NAMALWA (cell line): ENCODE results near the gene PACSIN1.

ENCODE experiments used
- DNase-seq: peaks from one replicate; pipeline ENCODE4 v3.0.0-alpha.2; 2015; ENCODE audit warnings: low spot score

PACSIN1 gene

DNA sequence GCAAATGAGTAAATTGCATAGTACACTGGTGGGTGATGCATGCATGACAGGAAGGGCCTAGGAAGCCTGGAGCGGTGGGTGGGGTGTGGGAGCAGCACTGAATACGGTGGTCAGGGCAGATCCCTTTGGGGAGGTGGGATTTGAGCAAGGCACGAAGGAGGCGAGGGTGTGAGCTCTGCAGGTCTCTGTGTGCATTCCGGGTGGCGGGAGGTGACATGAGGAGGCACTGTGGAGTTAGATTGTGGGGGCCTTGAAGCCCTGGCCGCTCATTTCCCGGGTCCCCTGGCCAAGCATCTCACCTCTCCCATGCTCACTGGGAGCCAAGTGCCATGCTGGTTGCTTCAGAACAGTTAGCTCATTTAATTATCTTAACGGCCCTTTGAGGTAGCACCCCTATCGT is 96.5 kb downstream of the PACSIN1 start:
- no peak for DNase-seq

DNA sequence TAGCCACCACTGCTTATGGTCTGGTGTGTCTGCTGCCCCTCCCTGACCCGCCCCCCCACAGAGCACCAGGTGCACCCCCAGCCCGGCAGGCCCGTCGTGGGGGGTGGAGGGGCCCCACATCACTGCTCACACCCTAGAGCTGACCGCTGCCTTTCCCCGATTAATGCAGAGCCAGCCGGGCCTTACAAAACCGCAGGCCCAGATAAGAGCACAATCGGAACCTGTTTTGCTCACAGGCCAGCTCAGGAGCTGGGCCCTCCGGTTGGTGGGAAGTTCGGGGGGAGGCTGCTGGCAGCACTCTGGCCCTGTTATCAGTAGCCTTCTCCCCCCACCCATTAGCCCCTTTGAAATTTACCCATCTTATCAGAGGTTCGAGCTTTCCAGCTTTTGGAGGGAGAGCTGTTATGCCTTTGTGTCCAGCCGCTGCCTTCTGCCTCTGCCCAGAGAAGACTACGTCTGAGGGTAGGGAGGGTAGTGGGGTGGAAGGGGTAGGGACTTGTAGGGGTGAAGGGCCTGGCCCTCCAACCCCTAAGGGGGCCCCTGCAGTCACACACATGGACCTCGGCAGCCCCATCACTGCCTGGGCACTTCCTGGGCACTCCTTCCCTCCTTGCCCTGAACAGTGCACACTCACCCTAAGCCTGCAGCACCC is 97.1 kb downstream of the PACSIN1 start:
- no peak for DNase-seq

DNA sequence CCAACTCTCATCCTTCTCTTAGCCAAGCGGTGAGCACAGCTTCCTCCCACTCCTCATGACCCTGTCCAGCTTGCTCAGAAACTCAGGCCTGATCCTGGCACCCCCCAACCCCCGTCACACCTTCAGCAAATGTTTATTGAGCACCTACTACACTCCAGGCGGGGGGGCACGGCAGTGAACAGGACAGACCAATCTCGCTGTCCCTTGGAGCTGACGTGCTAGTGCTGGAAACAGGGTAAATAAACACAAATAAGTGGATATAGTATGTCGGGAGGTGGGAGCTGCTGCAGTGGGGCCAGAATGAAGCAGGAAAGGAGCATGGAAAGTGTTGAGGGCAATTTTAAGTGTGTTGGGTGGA is 97.6 kb downstream of the PACSIN1 start:
- no peak for DNase-seq

DNA sequence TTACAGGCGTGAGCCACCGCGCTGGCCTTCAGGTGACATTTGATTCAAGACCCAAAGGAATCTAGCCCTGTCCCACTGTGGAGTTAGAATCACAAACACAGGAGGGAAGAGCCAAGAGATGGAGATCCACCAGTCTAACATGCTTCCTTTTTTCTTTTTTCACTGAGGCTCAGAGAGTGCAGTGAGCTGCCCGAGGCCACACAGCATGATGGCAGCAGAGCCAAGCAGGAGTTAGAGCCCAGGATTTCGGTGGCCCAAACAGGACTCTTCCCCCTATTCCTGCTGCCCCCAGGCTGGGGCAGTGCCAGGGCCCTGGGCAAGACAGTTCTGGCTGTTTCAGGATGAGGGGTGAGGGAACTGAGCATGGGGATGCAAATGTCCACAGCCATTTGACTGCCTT is 98.3 kb downstream of the PACSIN1 start:
- no peak for DNase-seq

DNA sequence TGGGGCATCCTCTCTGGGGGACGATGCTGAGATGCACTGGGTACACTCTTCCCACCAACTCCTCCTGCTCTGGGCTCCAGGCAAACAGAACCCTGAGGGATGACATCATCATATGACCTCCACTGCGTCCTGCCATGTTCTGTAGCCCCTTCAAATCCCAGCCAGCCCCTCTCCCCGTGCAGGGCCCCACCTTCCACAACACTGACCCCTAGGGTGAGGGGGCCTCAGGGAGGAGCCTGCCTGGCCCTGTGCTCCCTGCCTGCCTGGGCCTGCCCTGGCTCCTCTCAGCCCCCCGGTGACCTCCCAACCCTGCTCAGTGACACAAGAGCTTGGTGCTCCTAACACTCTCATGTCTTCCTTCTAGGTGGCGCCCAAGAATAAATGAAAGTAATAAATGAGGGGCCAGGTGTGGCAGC is 99.9 kb downstream of the PACSIN1 start:
- no peak for DNase-seq

DNA sequence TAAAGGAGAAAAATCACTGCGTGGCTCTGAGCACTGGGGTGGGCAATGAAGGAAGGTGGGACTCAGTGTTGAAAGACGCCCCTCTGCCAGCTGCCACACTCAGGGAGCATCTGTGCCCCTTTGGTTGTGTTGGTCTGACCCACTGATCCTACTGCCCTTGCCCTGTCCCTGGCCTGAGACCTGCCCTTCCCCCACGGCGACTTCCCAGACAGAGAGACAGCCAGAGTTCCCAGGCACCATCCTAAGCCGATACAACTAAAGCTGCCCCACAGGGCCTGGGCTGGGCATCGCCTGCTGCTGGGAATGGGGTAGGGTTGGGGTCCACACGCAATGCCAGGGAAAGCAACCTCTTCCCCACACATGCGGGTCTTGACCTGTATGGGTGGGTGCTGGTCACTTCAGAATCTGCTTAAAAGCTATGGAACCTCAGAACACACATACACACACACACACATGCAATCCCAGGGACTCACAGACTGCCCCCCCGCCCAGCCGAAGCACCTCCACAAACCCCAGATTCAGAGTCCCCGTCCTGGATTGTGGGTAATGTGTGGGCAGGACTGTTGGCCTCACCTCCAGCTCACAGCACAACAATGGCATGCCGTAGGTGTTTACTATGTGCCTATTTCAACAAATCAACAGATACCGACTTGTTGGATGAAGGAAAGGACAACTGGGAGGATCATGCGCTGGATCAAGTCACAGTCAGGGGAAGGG is 101.1 kb downstream of the PACSIN1 start:
- no peak for DNase-seq

DNA sequence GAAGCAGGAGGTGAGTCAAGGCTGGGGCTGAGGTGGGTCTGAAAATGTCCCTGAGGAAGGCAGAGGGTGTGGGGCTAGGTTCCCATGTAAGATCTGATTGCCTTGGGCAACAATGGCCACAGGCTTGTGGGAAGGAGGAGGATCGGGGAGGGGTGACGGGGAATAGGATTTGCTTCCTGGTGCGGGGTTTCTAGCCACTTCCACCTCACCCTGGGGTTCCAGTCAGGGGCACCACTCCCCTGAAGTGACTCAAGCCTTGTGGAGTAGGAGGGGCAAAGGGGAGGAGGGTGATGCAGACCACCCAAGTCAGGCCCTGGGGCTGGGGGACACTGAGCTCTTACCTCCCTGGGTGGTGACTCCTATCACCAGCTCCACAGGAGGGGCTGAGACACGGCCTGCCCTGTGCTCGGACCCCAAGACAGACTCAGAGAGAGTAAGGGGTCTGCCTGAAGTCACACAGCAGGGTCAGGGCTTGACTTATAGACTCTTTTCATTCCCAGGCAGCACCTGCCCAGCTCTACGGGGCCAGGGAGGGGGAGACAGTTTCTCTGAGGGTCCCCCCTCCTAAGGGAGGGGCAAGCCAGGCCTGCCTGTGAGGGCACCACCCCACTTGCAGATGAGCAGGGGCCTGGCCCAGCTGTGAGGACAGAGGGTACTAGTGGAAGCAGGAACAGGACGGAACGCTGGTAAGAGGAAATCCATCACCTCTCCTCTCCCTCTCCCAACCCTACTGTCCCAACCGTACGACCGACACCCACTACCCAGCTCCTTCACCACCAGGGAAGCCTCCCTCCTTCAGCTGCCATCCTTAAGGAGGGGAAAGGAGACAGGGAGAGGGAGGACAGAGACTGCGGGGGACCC is 102.7 kb downstream of the PACSIN1 start:
- DNase-seq: no peak

DNA sequence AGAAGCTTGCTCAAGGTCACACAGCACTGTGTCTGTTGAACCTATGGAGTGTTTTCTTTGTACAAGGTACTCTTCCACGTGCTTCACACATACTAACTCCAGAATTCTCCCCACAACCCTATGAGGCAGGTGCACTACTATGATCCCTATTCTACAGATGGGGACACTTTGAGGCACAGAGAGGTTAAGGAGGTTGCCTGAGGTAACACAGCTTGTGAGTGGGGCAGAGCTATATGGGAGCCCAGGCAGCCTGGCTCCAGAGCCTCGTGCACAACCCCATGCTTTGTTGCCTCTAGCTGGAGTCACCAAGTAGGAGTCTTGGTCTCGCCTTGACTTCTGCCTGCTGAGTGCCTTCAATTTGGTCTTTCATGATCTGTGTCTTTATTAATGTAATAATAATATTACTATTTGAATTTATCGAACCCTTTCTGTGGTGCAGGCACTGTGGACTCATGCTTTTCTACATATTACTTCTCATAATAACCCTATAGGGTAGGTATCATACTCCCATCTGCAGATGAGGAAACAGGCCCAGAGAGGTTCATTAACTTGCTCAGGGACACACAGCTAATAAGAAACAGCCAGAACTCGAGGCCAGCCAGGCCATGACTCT is 103.6 kb downstream of the PACSIN1 start:
- DNase-seq: no peak

DNA sequence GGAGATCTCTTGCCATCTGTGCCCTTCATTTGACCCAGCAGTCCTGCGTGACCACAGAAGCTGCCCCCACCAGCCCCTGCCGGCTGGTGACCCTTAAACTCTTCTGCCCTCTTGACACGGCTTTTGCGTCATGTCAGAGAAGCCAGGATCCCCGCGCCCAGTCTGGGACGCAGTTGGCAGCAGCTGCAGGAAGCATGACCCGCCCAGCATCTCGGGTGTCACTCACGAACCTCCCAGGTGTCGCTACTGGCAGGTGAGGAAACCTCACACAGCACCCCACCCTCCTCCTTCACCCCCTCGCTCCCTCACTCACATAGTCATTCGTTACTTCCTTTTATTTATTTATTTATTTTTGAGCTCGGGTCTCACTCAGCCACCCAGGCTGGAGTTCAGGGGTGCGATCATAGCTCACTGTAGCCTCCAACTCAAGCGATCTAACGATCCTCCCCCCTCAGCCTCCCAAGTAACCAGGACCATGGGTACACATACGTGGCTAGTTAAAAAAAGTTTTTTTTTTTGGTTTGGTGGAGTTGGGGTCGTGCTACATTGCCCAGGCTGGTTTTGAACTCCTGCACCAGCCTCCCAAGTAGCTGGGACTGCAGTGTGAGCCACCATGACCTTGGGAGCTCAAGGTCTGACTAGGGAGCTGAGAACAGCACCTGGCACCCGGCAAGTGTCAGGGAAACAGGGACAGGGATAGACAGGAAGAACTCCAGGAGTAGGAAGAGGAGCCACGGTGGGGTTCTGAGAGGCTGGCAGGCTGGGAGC is 104.4 kb downstream of the PACSIN1 start:
- no peak for DNase-seq

DNA sequence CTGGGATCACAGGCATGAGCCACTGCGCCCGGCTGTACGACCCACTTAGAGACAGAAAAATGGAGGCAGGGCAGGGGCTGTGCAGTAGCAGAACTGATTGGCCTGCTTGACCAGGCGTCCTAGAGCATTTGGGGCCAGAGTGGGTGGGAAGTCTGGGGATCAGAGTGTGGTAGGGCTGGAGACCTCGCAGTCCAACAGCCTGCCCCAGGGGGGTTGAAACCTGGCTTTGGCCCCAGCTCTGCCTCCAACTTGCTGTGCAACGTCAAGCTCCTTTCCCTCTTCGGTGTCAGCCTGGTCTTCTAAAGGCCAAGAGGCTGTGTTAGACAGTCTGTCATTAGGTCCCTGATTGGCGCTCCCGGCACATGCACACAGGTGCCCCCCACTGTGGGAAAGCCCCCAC is 105.5 kb downstream of the PACSIN1 start:
- no peak for DNase-seq

DNA sequence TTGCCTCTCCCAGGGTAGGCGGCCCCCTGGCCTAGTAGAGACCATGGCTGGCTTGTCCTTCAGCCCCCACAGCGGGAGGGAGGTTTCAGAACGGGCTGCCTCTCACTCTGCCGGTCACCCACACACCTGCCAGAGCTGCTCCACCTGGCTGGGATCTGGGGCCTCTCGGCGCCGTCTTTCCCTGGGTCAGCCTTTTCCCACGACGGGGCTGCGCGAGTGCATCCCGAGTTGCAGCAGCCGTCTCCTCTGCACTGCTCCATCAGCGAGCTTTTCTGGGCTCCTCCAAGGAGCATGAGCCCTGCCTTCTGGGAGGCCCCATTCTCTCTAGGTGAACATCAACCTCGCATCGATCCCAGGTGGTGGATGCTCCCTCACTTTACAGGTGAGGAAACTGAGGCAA is 106.1 kb downstream of the PACSIN1 start:
- no peak for DNase-seq

DNA sequence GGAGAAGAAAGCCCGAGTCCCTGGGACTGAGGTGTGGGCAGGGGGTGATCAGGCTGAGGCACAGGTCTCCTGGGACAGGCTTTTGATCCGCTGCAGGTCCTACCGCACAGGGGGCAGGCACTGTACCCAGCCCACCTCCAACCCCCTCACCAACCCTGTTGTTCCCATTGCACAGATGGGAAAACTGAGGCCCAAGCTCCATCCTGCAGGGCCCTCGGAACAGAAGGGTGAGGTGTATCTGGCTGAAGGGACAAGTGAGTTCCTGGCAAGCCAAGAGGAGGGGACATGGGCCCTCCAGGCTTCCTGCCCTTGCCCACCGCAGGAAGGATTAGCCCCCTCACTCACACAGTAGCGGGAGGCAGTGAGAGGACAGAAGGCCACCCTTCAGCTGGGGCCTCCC is 106.7 kb downstream of the PACSIN1 start:
- no peak for DNase-seq

DNA sequence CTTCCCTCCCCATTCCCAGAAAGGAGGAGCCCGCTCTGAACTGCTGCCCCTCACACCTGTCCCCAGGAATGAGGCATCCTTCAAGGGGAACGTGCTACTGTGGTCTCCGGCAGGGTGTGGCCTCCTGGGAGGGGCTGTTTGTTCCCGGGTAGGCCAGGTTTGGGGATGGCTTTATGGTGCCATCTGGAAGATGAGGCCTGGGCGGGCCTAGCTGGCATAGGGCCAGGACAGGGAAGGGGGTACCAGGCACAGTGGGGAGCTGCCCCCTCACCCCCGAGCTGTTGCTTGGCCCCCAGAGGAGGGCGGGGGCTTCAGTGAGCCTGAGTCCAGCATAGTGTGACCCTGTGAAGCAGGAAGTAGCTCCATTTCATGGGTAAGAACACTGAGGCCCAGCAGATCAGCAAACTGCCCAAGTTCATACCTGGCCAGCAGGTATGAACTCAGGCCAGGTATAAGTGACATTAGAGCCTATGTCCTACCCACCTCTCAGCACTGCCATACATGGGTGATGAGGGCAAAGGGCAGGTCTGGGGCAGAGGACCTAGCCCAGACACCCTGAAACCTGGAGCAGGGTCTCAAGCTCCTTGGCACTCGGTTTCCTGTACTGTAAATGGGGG is 107.8 kb downstream of the PACSIN1 start:
- DNase-seq: no peak

DNA sequence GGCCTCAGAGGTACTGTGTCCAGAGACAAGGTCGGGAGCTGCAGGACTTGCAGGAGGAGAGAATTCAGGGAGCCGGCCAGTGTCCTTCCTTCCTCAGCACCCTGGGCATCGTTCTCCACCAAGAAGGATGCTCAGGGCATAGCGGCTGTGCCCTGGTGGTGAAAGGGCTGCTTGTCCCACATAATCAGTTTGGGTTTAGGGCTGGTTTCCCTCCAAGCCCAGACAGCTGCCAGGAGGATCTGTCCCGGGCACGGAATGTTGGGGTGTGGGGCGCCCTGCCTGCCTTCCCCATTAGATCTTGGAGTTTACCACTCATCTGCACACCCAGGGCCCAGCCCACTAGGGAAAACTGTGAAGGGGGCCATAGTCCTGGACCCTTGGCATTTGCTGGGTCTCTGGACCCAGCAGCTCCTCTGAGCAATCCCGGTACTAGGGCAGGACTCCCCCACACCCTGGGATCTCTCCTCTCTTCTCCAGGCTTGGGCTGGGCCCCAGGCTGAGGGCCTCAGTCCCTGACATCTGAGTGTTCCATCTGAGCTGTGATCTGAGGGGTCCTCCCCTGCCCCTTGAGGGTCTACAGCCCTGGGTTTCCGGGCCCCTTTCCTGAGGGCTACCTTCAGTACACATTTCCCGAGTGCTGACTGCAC is 108.9 kb downstream of the PACSIN1 start:
- DNase-seq: no peak

DNA sequence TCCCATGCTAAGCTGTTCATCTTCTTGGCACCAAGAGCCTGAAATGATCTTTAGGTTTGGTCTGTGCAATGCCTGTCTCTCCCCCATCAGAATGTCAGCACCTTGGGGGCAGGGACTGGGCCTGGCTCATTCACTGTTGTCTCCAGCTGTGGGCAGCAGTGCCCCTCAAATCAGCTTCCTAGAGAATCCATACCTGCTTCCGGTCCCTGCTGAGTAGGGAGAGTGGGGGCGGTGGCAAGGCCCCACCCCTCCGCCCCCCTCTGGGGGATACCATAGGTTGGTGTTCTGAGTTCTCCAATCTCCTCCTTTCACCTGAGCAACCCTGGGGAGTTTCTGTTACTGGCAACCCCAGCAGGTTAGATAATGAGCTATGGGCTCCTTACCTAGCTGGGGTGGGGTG is 109.5 kb downstream of the PACSIN1 start:
- no peak for DNase-seq

DNA sequence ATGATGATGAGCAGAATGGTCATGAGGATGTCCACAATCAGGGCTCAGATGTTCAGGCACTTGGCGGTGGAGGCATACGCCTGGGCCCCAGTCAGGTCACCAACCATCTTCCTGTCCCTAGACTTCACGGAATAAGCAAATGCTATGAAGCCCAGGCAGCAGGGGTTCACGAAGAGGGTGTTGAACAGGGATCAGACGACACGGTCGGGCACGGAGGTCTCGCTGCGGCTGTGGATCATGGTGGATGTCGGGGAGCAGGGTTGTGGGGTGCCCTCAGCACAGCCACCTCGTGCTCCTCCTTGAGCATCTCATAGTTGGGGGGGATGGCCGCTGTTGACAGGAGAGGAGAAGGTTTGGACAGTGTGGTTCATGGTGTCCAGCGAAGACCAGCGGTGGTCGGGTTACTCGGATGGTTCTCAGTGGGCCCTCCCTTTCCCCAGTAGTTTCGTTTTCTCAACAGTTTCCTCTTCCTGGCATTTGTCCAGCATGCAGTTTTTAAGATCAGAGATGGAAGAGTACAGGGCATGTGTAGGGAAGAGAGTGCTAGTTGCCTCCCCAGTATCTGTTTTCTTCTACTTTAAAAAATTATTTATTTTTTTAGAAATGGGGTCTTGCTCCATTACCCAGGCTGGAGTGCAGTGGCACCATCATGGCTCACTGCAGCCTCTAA is 110.5 kb downstream of the PACSIN1 start:
- DNase-seq: no peak

DNA sequence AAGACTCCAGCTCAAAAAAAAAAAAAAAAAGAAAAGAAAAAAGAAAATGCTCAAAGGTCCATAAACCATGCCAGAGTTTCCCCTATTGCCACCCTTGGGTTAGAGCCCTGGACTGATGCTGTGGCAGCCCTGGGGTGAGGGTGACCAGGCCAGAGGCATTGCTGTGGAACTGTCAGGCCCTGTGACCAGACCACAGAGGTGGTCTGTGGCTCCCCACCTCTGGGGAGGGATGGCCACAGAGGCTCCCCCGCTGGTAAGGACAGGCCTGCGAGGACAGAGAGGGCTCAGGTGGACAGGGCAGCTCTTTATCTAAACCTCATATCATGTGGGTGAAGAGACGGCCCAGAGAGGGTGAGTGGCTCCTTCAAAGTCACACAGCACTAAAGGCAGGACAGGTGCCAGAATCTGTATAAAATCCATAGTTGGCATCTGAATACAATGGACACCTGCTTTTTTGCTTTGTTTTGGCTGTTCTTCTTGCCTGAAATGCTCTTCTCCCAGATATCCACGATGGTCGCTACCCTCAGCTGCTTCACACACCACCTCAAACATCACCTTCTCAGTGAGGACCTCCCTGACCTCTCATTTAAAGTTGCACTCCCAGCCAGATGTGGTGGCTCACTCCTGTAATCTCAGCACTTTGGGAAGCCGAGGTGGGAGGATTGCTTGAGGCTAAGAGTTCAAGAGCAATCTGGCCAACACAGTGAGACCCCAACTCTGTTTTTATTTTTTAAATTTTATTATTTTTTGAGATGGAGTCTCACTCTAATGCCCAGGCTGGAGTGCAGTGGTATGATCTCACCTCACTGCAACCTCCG is 112.8 kb downstream of the PACSIN1 start:
- DNase-seq: no peak

DNA sequence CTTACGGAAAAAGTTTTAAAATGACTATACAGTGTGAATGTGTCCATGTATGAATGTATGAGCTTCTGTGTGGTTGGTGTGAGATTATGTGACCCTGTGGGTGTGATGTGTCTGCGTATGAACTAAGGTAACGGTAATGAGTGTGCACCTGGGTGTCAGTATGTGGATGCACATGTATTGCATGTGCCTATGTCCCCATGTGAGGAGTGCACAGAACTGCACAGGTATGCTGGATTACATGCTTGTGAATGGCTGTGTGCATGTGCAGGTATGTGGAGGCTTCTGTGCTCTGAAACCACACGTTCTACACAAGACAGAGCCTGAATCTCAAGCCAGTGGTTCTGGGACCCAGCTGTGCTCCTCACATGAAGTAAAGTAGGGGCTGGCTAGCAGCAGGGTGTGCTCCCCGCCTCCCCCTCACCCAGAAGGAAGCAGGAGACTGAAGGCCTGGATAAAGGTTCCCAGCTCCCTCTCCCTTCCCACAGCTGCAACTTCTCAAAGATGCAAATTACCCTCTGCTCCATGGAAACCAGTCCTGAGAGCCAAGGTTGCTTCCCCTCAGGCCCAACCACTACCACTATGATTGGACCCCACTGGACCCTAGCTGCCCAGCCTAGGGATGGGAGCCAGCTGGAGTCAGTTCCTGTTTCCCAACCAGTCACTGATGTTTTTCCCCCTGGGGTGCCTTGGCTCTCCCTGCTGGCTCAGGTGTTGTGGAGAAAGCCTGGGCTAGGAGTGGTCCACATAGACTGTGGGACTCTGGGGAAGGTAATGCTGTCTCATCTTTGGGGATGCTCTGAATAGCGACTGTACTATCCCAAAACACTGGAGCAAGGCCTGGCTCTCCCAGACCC is 115.1 kb downstream of the PACSIN1 start:
- no peak for DNase-seq

DNA sequence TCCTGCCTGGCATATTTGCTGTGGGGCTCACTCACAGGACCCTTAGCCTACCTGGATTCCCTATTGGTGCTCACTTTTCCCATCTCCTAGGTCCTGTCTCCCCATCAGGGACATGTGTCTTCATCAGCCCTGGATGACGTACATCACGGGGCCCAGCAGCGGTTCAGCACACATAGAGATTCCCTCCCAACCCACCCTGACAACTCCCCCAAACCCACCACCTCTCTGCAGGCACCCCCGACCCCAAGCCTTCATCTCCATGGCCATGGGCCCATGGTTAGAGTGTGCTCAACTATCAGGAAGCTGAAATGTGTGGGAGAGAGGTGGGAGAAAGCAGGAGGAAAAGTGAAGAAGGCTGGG is 115.7 kb downstream of the PACSIN1 start:
- no peak for DNase-seq
